K562 (cell line): ENCODE measurements around the gene FZD1. TPM values are rescaled to one million over a fixed set of nuclear protein-coding genes. Genes with fewer than 3 reads are reported as not detected.
A peak's percentile ranks its signal among the peaks of the same experiment; 100 is the strongest.

Source experiments
- ERF ChIP-seq: fragments of 450-650 bp; formaldehyde crosslinking; IDR thresholded peaks from 2 replicates; pipeline ENCODE4 v1.4.0; 2020; ENCODE audit warnings: mild to moderate bottlenecking, mixed read lengths
- ETV1 ChIP-seq: fragments of 450-650 bp; conservative IDR thresholded peaks from 2 replicates; pipeline ENCODE4 v1.6.1; 2016; ENCODE audit warnings: missing genetic modification characterization, control low read depth, low read depth, missing compliant biosample characterization
- KAT8 ChIP-seq: fragments of 450-650 bp; IDR thresholded peaks from 2 replicates; pipeline ENCODE4 v1.6.1; 2016; ENCODE audit warnings: low read depth, mild to moderate bottlenecking
- PHF20 ChIP-seq: fragments of 450-650 bp; IDR thresholded peaks from 2 replicates; pipeline ENCODE4 v1.6.1; 2018; ENCODE audit not compliant: partially characterized antibody
- SMAD1 ChIP-seq: fragments of 150-350 bp; IDR thresholded peaks from 2 replicates; pipeline ENCODE4 v1.6.1; 2014; ENCODE audit warnings: low read length, low read depth; ENCODE audit not compliant: partially characterized antibody
- SRSF3 ChIP-seq: fragments of 200-400 bp; formaldehyde crosslinking; IDR thresholded peaks from 2 replicates; pipeline ENCODE4 v1.6.1; 2016; ENCODE audit warnings: mild to moderate bottlenecking, low read length, moderate library complexity; ENCODE audit not compliant: insufficient read depth
- SRSF9 ChIP-seq: fragments of 200-400 bp; formaldehyde crosslinking; IDR thresholded peaks from 2 replicates; pipeline ENCODE4 v1.6.1; 2017; ENCODE audit warnings: low read depth, low read length, borderline replicate concordance
- SUPT5H ChIP-seq: fragments of 450-650 bp; IDR thresholded peaks from 2 replicates; pipeline ENCODE4 v1.6.1; 2016
- TBL1XR1 ChIP-seq, 2 experiments: IDR thresholded peaks; 2 replicates each; pipeline ENCODE4 v1.6.1; 2012; ENCODE audit warnings: improper control_type of control experiment in 2 of 2, low read length in 2 of 2, mild to moderate bottlenecking in 1 of 2
- ZFX ChIP-seq: sonication (generic); formaldehyde crosslinking; IDR thresholded peaks from 2 replicates; pipeline ENCODE4 v1.8.0; 2022; ENCODE audit warnings: mild to moderate bottlenecking, missing genetic modification reagents, moderate library complexity
- ZNF212 ChIP-seq: fragments of 450-650 bp; formaldehyde crosslinking; IDR thresholded peaks from 2 replicates; pipeline ENCODE4 v1.4.0; 2020; ENCODE audit warnings: mild to moderate bottlenecking
- ZNF239 ChIP-seq: fragments of 250-450 bp; sonication (Bioruptor Pico); IDR thresholded peaks from 2 replicates; pipeline ENCODE4 v1.4.0; 2020; ENCODE audit warnings: mild to moderate bottlenecking
- ZNF444 ChIP-seq: fragments of 250-450 bp; sonication (Bioruptor Pico); IDR thresholded peaks from 2 replicates; pipeline ENCODE4 v1.4.0; 2020; ENCODE audit warnings: mild to moderate bottlenecking, moderate library complexity
- polyA plus RNA-seq, 8 experiments: library from polyadenylated mRNA; depleted of rRNA in 4 of 8; stranded (reverse) in 5 of 8; unstranded in 3 of 8; fragments of >200 nt; fragmentation: Nextera tagmentation in 2 of 8; fragmentation: Illumina TruSeq in 1 of 8; extraction: Ambion mirVana in 2 of 8; extraction: Trizol in 1 of 8; gene quantifications; 2 replicates each; pipeline versions ENCODE4 v1.2.1 to v1.2.3, GENCODE V29; 2011 to 2014; ENCODE audit warnings: inconsistent platforms in 1 of 8, missing spikeins in 1 of 8
- total RNA-seq, 7 experiments: library from RNA; depleted of rRNA in 6 of 7; stranded (reverse); fragments of >200 nt in 6 of 7; fragmentation: Illumina TruSeq in 2 of 7; extraction: Trizol in 2 of 7; gene quantifications; 2 replicates each; pipeline versions ENCODE4 v1.2.1 to v1.2.3, GENCODE V29; 2011 to 2021; ENCODE audit warnings: low replicate concordance in 1 of 7
- TF ChIP-seq, protein P1 (sequence below): fragments of 450-650 bp; IDR thresholded peaks from 2 replicates; pipeline ENCODE4 v1.6.1; 2016; ENCODE audit warnings: mild to moderate bottlenecking, moderate library complexity
- TF ChIP-seq, protein P2 (sequence below): fragments of 150-350 bp; conservative IDR thresholded peaks from 2 replicates; pipeline ENCODE4 v1.6.1; 2014; ENCODE audit warnings: low read length

The FZD1 gene
- total and polyA plus RNA-seq, 9 of the 15 experiments (the other 6 are each of a cell fraction or from before 2014, with no cell fraction given) = 0.25 to 5.1 (median 1.8) TPM

DNA sequence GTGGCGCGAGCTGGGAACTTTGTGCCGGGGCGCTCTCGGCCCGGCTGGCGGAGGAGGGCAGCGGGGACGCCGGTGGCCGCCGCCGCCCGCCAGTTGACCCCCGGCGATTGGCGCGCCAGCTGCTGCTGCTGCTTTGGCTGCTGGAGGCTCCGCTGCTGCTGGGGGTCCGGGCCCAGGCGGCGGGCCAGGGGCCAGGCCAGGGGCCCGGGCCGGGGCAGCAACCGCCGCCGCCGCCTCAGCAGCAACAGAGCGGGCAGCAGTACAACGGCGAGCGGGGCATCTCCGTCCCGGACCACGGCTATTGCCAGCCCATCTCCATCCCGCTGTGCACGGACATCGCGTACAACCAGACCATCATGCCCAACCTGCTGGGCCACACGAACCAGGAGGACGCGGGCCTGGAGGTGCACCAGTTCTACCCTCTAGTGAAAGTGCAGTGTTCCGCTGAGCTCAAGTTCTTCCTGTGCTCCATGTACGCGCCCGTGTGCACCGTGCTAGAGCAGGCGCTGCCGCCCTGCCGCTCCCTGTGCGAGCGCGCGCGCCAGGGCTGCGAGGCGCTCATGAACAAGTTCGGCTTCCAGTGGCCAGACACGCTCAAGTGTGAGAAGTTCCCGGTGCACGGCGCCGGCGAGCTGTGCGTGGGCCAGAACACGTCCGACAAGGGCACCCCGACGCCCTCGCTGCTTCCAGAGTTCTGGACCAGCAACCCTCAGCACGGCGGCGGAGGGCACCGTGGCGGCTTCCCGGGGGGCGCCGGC is 870 bp downstream of the FZD1 start (continued):
- TF ChIP-seq, protein P1, sequence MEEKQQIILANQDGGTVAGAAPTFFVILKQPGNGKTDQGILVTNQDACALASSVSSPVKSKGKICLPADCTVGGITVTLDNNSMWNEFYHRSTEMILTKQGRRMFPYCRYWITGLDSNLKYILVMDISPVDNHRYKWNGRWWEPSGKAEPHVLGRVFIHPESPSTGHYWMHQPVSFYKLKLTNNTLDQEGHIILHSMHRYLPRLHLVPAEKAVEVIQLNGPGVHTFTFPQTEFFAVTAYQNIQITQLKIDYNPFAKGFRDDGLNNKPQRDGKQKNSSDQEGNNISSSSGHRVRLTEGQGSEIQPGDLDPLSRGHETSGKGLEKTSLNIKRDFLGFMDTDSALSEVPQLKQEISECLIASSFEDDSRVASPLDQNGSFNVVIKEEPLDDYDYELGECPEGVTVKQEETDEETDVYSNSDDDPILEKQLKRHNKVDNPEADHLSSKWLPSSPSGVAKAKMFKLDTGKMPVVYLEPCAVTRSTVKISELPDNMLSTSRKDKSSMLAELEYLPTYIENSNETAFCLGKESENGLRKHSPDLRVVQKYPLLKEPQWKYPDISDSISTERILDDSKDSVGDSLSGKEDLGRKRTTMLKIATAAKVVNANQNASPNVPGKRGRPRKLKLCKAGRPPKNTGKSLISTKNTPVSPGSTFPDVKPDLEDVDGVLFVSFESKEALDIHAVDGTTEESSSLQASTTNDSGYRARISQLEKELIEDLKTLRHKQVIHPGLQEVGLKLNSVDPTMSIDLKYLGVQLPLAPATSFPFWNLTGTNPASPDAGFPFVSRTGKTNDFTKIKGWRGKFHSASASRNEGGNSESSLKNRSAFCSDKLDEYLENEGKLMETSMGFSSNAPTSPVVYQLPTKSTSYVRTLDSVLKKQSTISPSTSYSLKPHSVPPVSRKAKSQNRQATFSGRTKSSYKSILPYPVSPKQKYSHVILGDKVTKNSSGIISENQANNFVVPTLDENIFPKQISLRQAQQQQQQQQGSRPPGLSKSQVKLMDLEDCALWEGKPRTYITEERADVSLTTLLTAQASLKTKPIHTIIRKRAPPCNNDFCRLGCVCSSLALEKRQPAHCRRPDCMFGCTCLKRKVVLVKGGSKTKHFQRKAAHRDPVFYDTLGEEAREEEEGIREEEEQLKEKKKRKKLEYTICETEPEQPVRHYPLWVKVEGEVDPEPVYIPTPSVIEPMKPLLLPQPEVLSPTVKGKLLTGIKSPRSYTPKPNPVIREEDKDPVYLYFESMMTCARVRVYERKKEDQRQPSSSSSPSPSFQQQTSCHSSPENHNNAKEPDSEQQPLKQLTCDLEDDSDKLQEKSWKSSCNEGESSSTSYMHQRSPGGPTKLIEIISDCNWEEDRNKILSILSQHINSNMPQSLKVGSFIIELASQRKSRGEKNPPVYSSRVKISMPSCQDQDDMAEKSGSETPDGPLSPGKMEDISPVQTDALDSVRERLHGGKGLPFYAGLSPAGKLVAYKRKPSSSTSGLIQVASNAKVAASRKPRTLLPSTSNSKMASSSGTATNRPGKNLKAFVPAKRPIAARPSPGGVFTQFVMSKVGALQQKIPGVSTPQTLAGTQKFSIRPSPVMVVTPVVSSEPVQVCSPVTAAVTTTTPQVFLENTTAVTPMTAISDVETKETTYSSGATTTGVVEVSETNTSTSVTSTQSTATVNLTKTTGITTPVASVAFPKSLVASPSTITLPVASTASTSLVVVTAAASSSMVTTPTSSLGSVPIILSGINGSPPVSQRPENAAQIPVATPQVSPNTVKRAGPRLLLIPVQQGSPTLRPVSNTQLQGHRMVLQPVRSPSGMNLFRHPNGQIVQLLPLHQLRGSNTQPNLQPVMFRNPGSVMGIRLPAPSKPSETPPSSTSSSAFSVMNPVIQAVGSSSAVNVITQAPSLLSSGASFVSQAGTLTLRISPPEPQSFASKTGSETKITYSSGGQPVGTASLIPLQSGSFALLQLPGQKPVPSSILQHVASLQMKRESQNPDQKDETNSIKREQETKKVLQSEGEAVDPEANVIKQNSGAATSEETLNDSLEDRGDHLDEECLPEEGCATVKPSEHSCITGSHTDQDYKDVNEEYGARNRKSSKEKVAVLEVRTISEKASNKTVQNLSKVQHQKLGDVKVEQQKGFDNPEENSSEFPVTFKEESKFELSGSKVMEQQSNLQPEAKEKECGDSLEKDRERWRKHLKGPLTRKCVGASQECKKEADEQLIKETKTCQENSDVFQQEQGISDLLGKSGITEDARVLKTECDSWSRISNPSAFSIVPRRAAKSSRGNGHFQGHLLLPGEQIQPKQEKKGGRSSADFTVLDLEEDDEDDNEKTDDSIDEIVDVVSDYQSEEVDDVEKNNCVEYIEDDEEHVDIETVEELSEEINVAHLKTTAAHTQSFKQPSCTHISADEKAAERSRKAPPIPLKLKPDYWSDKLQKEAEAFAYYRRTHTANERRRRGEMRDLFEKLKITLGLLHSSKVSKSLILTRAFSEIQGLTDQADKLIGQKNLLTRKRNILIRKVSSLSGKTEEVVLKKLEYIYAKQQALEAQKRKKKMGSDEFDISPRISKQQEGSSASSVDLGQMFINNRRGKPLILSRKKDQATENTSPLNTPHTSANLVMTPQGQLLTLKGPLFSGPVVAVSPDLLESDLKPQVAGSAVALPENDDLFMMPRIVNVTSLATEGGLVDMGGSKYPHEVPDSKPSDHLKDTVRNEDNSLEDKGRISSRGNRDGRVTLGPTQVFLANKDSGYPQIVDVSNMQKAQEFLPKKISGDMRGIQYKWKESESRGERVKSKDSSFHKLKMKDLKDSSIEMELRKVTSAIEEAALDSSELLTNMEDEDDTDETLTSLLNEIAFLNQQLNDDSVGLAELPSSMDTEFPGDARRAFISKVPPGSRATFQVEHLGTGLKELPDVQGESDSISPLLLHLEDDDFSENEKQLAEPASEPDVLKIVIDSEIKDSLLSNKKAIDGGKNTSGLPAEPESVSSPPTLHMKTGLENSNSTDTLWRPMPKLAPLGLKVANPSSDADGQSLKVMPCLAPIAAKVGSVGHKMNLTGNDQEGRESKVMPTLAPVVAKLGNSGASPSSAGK = no peak
- no peak for TF ChIP-seq SMAD1
- TF ChIP-seq SUPT5H = no peak
- TF ChIP-seq, protein P2, sequence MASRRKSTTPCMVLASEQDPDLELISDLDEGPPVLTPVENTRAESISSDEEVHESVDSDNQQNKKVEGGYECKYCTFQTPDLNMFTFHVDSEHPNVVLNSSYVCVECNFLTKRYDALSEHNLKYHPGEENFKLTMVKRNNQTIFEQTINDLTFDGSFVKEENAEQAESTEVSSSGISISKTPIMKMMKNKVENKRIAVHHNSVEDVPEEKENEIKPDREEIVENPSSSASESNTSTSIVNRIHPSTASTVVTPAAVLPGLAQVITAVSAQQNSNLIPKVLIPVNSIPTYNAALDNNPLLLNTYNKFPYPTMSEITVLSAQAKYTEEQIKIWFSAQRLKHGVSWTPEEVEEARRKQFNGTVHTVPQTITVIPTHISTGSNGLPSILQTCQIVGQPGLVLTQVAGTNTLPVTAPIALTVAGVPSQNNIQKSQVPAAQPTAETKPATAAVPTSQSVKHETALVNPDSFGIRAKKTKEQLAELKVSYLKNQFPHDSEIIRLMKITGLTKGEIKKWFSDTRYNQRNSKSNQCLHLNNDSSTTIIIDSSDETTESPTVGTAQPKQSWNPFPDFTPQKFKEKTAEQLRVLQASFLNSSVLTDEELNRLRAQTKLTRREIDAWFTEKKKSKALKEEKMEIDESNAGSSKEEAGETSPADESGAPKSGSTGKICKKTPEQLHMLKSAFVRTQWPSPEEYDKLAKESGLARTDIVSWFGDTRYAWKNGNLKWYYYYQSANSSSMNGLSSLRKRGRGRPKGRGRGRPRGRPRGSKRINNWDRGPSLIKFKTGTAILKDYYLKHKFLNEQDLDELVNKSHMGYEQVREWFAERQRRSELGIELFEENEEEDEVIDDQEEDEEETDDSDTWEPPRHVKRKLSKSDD = no peak
- no peak for TF ChIP-seq KAT8
- 0 out of 4 replicates have a peak, but pooled peaks of 1 of the 2 experiments have one; percentile 5 for TF ChIP-seq TBL1XR1 (IDR thresholded peaks at IDR 0.05; ENCODE audit: low read length in 2 of 2)
- no peak for TF ChIP-seq ZNF239 (CRISPR knock-in tag)
- no peak for TF ChIP-seq ZNF444
- no peak for TF ChIP-seq ETV1 (tag)
- TF ChIP-seq PHF20 = no peak
- no peak for TF ChIP-seq ZNF212 (CRISPR knock-in tag)
- 0 out of 2 replicates have a peak, but pooled peaks have one; percentile 8 for TF ChIP-seq ERF (CRISPR knock-in tag)
- TF ChIP-seq SRSF9 = no peak
- TF ChIP-seq ZFX = 0 out of 2 replicates have a peak, but pooled peaks have one; percentile 17
- no peak for TF ChIP-seq SRSF3
